GF-D8 (cell line): Measurements from ENCODE around the gene CCDC201.
"Not testable (repeated sequence)": the region's sequence is repeated elsewhere in the genome, so short reads cannot be mapped to it uniquely, and the experiment has no call there.

Experiments
- DNase-seq: peaks from one replicate; lab custom pipeline; 2025; lab: John Stamatoyannopoulos, UW

Gene CCDC201

DNA sequence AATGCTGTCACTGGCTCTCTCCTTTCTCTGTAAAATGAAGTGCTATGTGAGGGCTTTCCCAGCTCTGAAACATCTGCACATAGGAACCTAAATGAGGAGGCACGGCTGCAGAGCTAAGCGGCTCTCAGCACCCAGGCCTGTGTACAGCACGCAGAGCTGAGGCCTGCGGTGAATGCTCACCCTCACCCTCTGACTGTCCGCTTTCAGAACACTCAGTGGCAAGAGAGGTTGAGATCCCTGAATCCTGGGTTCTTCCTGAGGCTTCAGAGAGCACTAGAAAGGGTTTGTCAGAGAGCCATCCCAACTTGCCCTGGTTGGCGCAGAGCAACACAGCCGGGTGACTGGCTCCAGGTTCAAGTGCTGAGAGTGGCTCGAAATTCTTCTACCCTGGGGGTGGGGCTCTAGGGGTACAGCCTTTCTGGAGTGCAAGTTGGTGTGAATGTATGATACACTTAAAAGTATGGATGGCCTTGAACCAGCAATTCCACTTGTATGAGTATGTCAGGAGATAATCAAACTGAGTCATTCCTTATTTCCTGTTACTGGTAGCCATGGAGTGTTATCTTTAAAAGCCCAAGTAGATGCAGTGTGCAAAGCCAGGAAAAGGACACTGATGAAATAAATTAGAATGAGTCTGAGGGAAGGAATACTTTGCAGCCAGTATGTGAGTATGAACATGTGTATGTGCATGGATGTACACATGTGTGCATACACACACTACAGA, 1.7 kb upstream of the CCDC201 start:
- no peak for DNase-seq

DNA sequence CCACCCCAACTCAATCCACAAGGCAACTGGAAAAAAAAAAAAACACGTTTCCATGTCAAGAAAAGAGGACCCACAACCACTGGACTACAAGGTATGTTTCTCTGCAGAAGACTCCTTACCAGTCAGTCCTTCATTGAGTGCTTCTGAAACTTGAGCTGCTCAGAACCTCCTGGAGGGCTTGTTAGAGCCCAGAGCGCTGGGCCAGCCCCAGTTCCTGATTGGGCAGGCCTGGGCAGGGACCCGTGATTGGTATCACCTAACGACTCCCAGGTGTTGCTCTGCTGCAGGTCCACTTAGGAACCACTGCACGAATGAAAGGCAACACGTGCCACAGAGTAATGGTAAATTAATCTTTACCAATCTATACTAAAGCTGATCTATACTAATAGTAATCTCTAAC, 473 bp upstream of the CCDC201 start:
- no peak for DNase-seq

DNA sequence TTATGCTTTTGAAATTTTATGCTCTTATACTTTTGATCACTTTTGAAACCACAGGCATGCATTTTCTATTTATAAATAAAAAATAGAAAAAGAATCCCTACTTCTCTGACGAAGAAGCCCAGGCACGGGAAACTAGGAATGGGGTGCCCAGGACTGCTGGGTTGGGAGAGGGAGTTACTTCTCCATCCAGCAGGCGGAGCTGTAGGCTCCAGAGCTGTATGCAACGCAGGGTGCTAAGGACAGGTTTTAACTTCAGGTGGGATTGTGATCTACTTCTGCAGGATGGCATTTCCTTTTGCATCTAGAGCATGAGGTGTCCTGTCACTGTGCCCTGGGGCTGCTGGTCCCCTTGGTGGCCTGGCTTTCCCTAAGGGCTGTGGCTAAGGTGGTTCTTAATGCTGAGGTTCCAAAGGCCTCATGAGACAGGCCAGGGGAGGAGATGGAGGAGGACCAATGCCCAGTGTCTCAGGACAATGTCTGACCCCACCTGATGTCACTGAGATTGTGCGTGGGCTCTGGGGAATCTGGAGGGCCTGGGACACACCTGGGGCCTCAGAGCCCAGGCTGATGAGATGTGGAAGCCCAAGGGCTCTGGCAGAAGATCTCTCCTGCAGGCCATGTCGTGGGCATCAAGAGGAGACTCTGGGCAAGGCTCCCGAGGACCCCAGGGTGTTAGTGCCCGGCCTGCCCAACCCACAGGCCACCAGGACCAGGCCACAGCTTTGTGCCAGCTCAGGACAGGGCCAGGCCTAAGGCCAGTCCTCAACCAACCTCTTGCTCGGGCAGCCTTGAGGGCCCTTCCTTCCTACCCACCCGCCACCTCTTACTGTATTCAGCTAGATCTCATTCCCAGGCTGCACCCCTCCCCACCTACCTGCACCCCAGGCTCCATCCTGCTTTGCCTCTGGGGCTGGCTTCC, 507 bp downstream of the CCDC201 start:
- no peak for DNase-seq

DNA sequence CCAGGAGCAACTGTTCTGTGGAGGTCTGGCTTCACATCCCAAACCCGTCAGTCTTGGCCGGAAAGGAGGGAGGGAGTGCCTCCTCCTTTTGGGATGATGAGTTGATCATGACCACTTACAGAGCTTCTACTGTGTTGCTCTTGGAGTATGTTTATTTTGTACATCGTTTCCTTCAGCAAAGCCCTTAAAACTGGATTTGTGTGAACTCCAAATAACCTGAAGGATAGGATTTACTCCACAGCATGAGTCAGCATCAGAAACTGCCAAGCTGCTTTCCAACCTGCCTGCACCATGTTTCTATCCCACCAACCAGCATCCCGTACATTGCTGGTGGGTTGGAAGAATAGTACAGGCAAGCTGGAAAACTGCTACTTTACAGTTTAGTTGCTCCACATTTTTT, 3.5 kb downstream of the CCDC201 start:
- no peak for DNase-seq

DNA sequence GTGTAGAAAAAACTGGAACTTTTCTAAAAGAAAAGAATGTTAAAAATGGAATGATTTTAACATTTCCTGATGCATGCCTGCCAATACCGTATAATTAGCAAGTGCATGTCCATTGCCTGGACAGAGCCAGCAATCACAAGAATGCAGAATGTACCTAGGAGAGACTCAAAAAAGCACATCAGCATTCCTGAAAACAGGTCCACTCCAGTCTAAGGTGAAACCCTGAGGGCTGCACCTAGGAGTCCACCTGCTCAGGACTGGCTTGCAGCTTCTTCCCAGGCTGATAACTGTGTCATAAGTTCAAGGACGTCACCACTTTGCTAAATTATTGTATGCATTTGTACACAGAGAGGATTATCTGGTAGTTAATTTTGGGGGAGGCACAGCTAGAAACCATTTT, 5.4 kb downstream of the CCDC201 start:
- no peak for DNase-seq

DNA sequence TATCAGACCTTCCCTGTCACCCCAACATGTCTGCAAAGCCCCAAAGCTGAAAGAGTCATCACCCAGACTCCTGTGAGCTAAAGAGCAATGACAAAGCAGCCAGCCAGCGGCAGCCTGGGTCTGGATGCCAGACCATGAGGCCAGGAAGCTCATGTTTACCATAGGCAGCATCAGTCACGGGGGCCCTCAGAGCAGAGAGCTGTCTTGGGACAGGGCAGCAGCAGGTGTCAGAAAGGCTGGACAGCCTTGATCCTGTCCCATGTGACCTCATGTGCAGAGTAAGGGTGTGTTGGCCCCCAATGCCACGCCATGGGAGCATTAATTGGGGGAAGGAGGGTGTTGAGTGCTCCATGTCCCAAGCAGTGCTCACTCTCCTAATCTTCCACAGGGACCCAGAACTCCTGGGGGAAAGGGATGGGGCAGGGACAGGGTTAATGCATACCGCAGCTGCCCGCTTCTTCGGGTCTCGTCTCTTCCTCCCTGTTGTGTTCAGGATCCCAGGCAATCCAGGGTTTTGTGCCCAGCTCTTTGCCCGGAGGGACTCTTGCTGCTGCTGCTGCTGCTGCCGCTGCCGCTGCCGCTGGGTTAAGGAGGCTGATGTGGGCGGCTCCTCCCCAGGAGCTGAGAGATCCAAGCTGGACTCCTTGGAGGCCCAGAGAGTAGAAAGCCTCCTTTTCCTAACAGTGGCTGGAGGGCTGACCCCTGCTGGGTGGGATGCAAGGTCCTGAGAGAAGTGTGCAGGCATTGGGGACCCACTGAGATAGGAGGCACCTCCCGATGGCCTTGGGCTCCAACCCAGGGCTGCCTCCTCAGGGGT, 7.1 kb downstream of the CCDC201 start:
- DNase-seq = no peak

DNA sequence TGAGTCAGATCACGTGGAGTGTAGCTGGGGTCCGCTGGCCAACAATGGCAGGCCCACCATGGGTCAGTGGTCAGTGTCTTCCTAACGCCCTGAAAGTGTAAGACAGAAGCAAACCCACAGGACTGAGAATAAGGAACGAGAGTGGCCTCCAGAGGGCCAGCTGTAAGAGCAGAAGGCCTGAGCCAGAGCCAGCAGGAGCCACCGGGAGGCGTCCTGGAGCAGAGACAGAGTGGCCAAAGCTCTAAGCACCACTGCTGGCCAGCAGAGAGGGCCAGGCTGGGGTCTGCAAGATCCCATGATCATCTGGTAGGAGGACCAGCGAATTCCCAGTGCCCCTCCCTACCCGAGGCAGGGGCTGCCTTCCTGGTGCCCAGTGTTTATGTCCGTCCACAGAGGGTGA, 9.2 kb downstream of the CCDC201 start:
- DNase-seq = no peak

DNA sequence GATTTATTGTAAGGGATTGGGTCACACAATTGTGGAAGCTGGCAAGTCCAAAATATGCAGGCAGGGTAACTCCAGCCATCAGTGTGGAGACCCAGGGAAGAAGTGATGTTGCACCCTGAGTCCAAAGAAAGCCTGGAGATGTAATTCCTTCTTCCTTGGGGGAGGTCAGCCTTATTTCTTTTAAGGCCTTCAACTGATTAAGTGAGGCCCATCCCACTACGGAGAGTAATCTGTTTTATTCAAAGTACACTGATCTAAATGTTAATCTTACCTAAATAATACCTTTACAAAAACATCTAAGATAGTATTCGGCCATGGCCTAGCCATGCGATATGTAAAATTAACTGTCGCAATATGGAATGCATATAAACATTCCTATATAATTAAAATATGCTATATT, 16.0 kb downstream of the CCDC201 start:
- DNase-seq = not testable (repeated sequence)

DNA sequence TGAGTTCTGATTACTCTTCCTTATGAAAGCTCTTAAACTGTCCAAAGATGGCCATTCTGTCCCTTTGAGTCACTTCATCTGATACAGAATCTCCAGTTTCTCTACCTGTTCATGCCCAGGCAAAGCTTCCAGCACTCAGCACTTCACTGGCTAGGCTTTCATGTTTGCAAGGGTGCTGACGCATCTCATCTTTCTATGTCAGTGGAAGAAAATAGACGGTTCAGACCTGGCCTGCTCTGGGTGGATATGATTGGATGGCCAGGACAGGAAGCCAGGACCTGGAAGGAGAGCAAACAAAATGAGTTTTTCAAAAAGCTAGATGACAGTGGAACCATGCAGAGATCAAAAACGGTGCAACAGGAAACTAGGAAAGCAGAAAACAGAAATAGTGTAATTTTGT, 17.2 kb downstream of the CCDC201 start:
- not testable (repeated sequence) for DNase-seq

DNA sequence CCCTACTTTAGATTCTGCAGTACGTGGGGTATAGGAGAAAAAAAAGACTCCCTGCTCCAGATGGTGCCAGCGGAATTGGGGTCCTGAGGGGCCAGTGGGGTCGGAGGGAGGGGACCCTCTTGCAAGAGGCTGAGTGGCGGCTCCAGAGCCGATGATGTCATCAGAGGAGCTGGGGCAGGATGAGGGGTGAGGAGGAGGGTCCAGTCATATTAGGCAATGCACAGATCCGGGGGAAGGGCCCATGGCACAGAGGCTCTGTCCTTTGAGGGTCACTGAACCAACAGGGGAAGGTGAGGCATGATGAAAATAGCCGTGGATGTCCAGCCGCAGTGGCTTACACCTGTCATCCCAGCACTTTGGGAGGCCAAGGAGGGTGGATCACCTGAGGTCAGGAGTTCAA, 19.4 kb downstream of the CCDC201 start:
- not testable (repeated sequence) for DNase-seq

DNA sequence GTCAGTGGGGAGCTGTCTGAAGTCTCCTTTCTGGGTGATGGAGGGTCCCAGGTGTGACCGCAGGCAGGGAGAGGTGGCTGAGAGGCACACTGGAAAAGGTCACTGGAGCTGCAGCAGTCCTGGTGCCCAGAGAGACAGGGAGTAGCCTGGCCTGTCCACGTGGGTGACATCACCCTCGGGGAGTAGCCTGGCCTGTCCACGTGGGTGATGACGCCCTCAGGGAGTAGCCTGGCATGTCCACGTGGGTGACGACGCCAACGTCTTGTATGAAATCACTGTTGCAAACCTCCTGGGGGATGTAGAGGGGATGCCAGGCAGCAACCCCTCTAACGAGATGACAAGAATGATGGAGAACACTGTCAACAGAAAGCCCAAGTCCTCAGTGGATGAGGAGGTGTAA, 19.9 kb downstream of the CCDC201 start:
- not testable (repeated sequence) for DNase-seq

DNA sequence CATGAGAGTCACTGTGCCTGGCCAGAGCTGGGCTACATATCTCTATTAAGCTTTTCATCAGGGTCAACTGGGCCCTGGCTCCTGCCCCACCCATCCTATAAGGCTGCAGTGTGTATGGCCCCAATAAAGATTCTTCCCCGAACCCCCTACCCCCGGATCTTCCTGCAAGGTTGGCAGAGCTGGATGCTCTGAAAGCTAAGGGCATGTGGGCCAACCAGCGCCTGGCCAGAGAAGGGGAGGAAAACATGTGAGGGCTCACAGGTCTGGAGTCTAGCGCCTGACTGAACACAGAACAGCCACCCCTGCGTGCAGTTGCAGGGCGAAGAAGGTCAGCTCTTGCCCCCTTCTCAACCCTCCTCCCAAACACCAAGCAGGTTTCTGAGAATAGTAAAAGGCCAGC, 24.1 kb downstream of the CCDC201 start:
- DNase-seq = not testable (repeated sequence)

DNA sequence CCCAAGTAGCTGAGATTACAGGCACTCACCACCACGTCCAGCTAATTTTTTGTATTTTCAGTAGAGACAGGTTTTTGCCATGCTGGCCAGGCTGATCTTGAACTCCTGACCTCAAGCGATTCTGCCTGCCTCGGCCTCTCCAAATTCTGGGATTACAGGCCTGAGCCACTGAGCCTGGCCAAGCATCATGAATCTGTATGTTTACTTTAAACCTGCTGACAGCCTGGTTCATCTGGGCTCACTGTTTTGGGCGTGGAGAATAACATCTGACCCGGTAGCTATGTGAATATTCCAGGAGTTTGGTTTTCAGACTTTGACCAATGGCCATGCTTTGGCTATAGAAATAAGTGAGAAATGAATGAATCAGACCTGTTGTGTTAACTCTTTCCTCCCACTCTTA, 26.3 kb downstream of the CCDC201 start:
- DNase-seq = not testable (repeated sequence)

DNA sequence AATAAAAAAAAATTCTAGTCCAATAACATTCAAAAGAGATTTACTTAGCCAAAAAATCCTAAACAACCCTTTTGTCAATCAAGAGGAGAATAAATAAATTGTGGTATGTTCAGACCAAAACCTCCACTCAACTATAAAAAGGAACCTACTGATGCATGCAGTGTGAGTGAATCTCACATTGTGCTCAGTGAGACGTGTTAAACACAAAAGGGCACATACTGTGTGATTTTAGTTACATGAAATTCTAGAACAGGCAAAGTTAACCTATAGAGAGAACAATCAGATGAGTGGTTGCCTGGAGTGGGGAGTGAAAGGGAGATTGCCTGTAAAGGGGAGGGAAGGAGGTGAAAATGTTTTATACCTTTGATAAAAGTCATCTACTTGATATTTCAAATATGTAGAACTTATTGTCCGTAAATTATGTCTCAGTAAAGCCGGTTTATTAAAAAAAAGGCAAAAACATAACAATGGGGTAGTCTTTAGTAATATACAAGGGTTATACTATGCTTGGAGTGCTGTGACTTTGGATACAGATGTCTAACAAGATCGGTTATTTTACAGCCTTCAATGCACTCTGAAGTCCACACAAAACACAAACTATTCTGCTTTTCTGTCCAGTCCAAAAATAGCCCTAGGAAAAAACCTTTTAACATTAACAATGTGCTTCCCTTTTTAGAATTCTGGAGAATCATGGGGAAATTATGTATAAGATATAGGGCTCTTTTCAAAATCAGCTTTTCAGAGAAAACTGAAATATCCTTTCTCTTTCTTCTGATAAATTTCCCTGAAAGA, 30.8 kb downstream of the CCDC201 start:
- not testable (repeated sequence) for DNase-seq

DNA sequence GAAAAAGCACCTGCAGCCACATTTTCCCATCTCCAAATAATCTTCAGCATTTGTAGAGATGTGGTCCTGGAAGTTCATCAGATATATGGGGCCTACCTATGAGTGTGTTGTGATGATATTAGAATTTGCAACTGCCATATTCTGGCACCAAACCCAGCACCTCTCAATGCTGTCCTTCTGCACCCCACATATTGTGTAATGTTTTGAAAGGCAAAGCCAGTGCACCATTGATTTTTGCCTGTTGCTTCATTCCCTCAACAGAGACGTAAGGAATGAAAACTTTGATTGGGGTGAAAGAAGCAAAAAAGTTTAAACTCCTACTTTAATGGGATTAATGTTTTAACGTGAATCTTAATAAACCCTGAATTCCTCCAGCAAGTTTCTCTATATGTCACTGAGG, 34.0 kb downstream of the CCDC201 start:
- DNase-seq = not testable (repeated sequence)

DNA sequence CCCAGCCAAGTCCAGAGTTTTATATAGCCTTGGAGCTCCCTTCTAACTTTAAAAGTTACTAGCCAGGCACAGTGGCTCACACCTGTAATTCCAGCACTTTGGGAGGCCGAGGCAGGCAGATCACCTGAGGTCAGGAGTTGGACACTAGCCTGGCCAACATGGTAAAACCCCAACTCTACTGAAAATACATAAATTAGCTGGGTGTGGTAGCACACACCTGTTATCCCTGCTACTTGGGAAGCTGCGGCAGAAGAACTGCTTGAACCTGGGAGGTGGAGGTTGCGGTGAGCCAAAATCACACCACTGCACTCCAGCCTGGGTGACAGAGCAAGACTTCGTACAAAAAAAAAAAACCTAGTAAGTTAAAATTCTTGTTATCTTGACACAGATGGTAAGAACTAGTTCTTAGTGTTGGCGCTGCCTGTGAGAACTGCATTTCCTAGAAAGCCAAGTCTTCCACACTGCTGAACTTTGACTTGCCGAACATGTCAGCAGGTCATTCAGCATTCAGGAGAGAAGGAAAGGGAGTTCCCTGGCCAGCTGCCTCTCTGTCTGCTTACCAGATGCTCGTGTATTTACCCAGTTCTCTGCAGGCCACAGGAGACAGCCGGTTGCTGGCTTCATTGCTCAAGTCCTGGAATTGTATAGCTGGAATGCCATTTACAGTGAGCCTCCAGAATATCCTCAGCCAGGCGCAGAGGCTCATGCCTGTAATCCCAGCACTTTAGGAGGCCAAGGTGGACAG, 40.3 kb downstream of the CCDC201 start:
- not testable (repeated sequence) for DNase-seq

DNA sequence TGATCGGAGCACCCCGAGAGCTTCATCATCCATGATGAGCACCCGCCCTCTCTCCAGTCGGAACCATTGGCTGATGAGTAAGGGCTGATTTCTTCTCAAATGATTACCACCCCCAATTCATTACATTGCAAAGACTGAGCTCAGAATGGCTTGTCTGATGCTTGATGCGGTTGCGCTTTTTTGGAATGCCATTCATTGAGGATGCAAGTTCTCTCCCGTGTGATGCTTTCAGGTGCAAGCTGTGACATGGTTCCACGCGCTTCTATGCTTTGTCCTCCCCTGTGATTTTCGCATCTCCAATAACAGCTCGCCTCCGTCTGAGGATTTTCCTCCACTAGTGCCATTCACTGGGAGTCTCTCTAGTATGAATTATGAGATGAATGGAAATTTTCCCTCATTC, 43.0 kb downstream of the CCDC201 start:
- DNase-seq = not testable (repeated sequence)

DNA sequence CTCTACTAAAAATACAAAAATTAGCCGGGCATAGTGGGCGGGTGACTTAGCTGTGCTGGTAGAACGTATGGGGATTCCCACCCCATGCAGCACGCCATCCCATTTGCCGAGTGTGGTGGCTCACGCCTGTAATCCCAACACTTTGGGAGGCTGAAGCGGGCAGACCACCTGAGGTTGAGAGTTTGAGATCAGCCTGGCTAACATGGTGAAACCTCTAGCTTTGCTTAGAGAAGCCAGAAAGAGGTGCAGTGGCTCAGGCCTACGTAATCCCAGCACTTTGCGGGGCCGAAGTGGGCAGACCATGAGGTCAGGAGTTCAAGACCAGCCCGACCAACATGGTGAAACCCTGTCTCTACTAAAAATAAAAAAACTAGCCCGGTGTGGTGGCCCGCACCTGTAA, 45.2 kb downstream of the CCDC201 start:
- not testable (repeated sequence) for DNase-seq

DNA sequence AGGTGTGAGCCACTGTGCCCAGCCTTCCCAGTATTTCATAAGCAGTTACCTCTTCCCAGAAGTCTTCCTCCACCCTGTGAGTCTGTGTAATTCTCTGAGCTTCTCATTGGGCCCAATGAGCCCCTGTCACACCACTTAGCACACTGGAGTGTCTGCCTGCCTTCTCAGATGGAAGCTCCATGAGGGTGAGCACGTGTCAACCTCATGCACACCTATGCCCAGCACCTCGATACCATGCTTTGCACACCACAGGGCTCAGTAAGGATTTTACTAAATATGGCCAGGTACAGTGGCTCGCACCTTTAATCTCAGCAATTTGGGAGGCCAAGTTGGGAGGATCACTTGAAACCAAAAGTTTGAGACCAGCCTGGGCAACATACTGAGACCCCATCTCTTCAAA, 46.3 kb downstream of the CCDC201 start:
- DNase-seq = not testable (repeated sequence)

DNA sequence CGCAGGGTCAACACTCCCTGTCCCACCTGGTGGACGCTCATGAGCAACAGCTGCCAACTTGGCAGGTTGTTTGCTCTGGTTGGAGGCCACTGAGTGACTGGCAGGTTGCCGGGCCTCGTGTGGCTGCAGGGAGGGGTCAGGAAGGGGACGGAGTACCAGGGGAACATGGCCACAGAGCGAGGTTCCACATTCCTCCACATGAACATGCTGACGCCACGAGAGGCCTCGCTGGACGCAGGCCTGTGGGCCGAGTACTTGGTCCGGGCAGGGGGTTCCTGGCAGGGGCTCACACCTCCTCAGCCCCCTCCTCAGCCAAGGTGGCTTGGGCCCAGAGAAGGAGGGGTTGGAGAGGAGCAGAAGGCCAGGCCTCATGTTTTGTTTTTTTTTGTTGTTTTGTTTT, 54.1 kb downstream of the CCDC201 start:
- DNase-seq = not testable (repeated sequence)

DNA sequence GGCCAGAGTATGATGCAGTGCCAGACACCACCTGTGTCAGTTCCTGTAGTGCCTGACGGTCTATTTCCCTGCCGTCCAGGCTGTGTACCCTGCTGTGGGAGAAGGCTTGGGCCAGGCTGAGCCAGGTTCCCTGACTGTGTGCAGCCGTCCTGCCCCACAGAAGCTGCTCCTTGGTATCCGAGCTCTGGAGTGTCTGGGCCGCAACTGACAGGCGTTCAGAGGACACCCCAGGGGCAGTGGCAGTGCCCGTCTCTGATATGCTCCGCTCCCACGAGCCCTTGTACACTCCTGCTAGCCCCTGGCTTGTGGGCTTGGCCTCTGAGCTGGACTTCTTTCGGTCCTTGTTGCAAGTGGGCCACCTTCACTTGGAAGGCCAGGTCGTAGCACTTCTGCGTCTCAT, 55.0 kb downstream of the CCDC201 start:
- not testable (repeated sequence) for DNase-seq
